HepG2 (cell line): ENCODE results near the gene DLX5. TPM values are rescaled to one million over a fixed set of nuclear protein-coding genes. Genes with fewer than 3 reads are reported as not detected.

Experiments used
- ATAC-seq: fragments of 200-7000 bp; cut with Tn5 transposase; 3 replicates; pipeline ENCODE4 v1.9.1; 2020; ENCODE audit warnings: mild to moderate bottlenecking, moderate library complexity
- BruUV-seq: library from RNA; stranded (reverse); fragments of 400-500 nt; replicated peaks from 2 replicates; lab custom pipeline; 2021; lab: Mats Ljungman, UMichigan
- CTCF ChIA-PET: fragments of 300-600 bp; formaldehyde crosslinking; extraction: SDS; loops from one replicate; lab custom pipeline; 2021; ENCODE audit warnings: low total read pairs, inconsistent platforms, low intra/inter-chr PET ratio; lab: Yijun Ruan, JAX
- POLR2A ChIA-PET: fragments of 350-600 bp; sonication (Branson Sonifier 250); formaldehyde crosslinking; loops from one replicate; lab custom pipeline; 2020; ENCODE audit warnings: antibody characterized with exemption, inconsistent platforms; lab: Yijun Ruan, JAX
- DNase-seq: peaks from one replicate; pipeline ENCODE4 v3.0.0-alpha.2; 2015; ENCODE audit warnings: low spot score
- FAIRE-seq: peaks from 3 replicates; lab custom pipeline; 2011; peaks lifted over from hg19 to GRCh38; lab: Jason Lieb, UNC
- H2AFZ ChIP-seq: one replicate; pipeline ENCODE4 v1.6.1; 2011; ENCODE audit warnings: low read length, inconsistent platforms
- H3K27ac ChIP-seq: fragments of 300-600 bp; 3 replicates; pipeline ENCODE4 v1.8.0; 2011; ENCODE audit warnings: mixed run types, mild to moderate bottlenecking, mixed read lengths, low read length, inconsistent platforms; ENCODE audit not compliant: insufficient read depth; ENCODE audit errors: extremely low read length
- H3K27me3 ChIP-seq, 2 experiments: fragments of 200-600 bp in 1 of 2; 2 replicates in 1 of 2; 3 replicates in 1 of 2; pipeline versions ENCODE4 v1.6.0 to v1.8.0; 2011; ENCODE audit warnings: low read length in 2 of 2, mild to moderate bottlenecking in 2 of 2, moderate library complexity in 2 of 2, inconsistent platforms in 1 of 2; ENCODE audit not compliant: insufficient read depth in 2 of 2, control insufficient read depth in 1 of 2
- H3K36me3 ChIP-seq, 2 experiments: fragments of 200-600 bp in 1 of 2; replicated peaks in 1 of 2; 2 replicates in 1 of 2; 3 replicates in 1 of 2; pipeline versions ENCODE4 v1.5.1 to v1.8.0; 2011; ENCODE audit warnings: low read length in 2 of 2, inconsistent platforms in 1 of 2; ENCODE audit not compliant: insufficient read depth in 2 of 2, control insufficient read depth in 1 of 2
- H3K4me1 ChIP-seq: 2 replicates; pipeline ENCODE4 v1.5.1; 2012; ENCODE audit warnings: low read length, inconsistent platforms; ENCODE audit not compliant: insufficient read depth
- H3K4me2 ChIP-seq: 2 replicates; pipeline ENCODE4 v1.6.0; 2011; ENCODE audit warnings: low read depth, low read length, inconsistent platforms
- H3K4me3 ChIP-seq, 3 experiments: fragments of 200-600 bp in 1 of 3; sonication (generic), shearing (Covaris generic) in 1 of 3; replicated peaks in 1 of 3; 2 replicates each; pipeline ENCODE4 v1.5.1; 2011 to 2016; ENCODE audit warnings: low read length in 3 of 3, inconsistent platforms in 2 of 3, low read depth in 2 of 3, mild to moderate bottlenecking in 2 of 3, control low read depth in 1 of 3, mixed read lengths in 1 of 3; ENCODE audit not compliant: insufficient read depth in 1 of 3
- H3K79me2 ChIP-seq: one replicate; pipeline ENCODE4 v1.6.1; 2011; ENCODE audit warnings: low read length, inconsistent platforms; ENCODE audit not compliant: insufficient read depth
- H3K9ac ChIP-seq: 2 replicates; pipeline ENCODE4 v1.6.0; 2011; ENCODE audit warnings: mild to moderate bottlenecking, low read depth, low read length, inconsistent platforms; ENCODE audit not compliant: insufficient read depth
- H3K9me3 ChIP-seq: 2 replicates; pipeline ENCODE4 v1.5.1; 2012; ENCODE audit warnings: mild to moderate bottlenecking, low read length
- H4K20me1 ChIP-seq: 2 replicates; pipeline ENCODE4 v1.6.0; 2011; ENCODE audit warnings: inconsistent platforms, mild to moderate bottlenecking, low read length, moderate library complexity; ENCODE audit not compliant: insufficient read depth
- ARHGAP35 ChIP-seq: sonication (generic); formaldehyde crosslinking; IDR thresholded peaks from 2 replicates; pipeline ENCODE4 v1.9.0; 2022; ENCODE audit warnings: mild to moderate bottlenecking, inconsistent platforms, moderate library complexity, missing genetic modification reagents, borderline replicate concordance
- MAF1 ChIP-seq: sonication (generic); formaldehyde crosslinking; IDR thresholded peaks from 2 replicates; pipeline ENCODE4 v1.5.0; 2020; ENCODE audit warnings: missing genetic modification reagents, borderline replicate concordance
- ZBTB34 ChIP-seq: sonication (generic); formaldehyde crosslinking; IDR thresholded peaks from 2 replicates; pipeline ENCODE4 v1.8.0; 2022; ENCODE audit warnings: mild to moderate bottlenecking, missing genetic modification reagents
- ZNF12 ChIP-seq: sonication (generic); formaldehyde crosslinking; IDR thresholded peaks from 2 replicates; pipeline ENCODE4 v1.5.0; 2020; ENCODE audit warnings: missing genetic modification reagents
- ZNF543 ChIP-seq: sonication (generic); formaldehyde crosslinking; IDR thresholded peaks from 2 replicates; pipeline ENCODE4 v1.4.0; 2020; ENCODE audit warnings: mild to moderate bottlenecking, missing genetic modification reagents
- ZNF569 ChIP-seq: sonication (generic); formaldehyde crosslinking; IDR thresholded peaks from 2 replicates; pipeline ENCODE4 v1.5.0; 2020; ENCODE audit warnings: mild to moderate bottlenecking, missing genetic modification reagents, moderate library complexity, borderline replicate concordance
- ZNF709 ChIP-seq: sonication (generic); formaldehyde crosslinking; IDR thresholded peaks from 2 replicates; pipeline ENCODE4 v1.5.0; 2020; ENCODE audit warnings: mild to moderate bottlenecking, missing genetic modification reagents
- ZNF737 ChIP-seq: sonication (generic); formaldehyde crosslinking; IDR thresholded peaks from 2 replicates; pipeline ENCODE4 v1.5.0; 2020; ENCODE audit warnings: missing genetic modification reagents, mild to moderate bottlenecking, borderline replicate concordance
- ZNF891 ChIP-seq: sonication (generic); formaldehyde crosslinking; IDR thresholded peaks from 2 replicates; pipeline ENCODE4 v1.5.0; 2020; ENCODE audit warnings: mild to moderate bottlenecking, missing genetic modification reagents
- WGBS: methylation state at CpG from one replicate; pipeline ENCODE4 v1.1.6; 2017; ENCODE audit warnings: low lambda C conversion rate; 5-methylcytosine and 5-hydroxymethylcytosine counted together
- in situ Hi-C: cut with HindIII; loops from 2 replicates; pipeline ENCODE4 v1.10.0; 2017; ENCODE audit warnings: low pct_unique_long_range_greater_than_20kb; ENCODE audit not compliant: extremely low pct_ligation_motif_present
- intact Hi-C: fragments of 100-400 bp; cut with micrococcal nuclease; formaldehyde crosslinking; loops from one replicate; pipeline ENCODE4 v1.10.0; 2022; ENCODE audit not compliant: unreplicated experiment
- polyA plus RNA-seq, 8 experiments: library from polyadenylated mRNA; depleted of rRNA in 3 of 8; stranded (reverse) in 7 of 8; unstranded in 1 of 8; fragments of >200 nt; fragmentation: Illumina TruSeq in 4 of 8; extraction: Trizol in 4 of 8; gene quantifications; 2 replicates each; pipeline versions ENCODE4 v1.2.1 to v1.2.3, GENCODE V29; 2011 to 2016; ENCODE audit warnings: low read depth in 4 of 8, missing spikeins in 1 of 8, mixed read lengths in 1 of 8; ENCODE audit not compliant: insufficient read depth in 1 of 8
- total RNA-seq, 5 experiments: library from RNA; depleted of rRNA; stranded (reverse); fragments of >200 nt; fragmentation: Illumina TruSeq; extraction: Trizol; gene quantifications; 2 replicates each; pipeline ENCODE4 v1.2.3, GENCODE V29; 2016; ENCODE audit warnings: low read depth in 1 of 5

The DLX5 gene
- total and polyA plus RNA-seq, 2 of the 13 experiments (the other 11 are each of a cell fraction or from before 2014, with no cell fraction given): not detected

GRCh38 chr7:97014145-97014750, 10.4 kb downstream of the DLX5 start:
- Histone ChIP-seq H3K27me3 (no peaks in the 10 kb centered on the region), H3K4me2 (no peak overlapping the region), H3K36me3 (peaks cover 4 to 8% of the 10 kb centered on the region in 2 experiments; a peak in 4 of 5 replicates), H3K9ac (no peak overlapping the region), H4K20me1 (no peaks in the 10 kb centered on the region), H3K9me3 (no peaks in the 10 kb centered on the region), H2AFZ (no peak overlapping the region), H3K4me1 (peaks cover 26% of the 10 kb centered on the region), H3K27ac (no peak overlapping the region), H3K79me2 (no peaks in the 10 kb centered on the region), H3K4me3 (no peak overlapping the region)
- ATAC-seq (no peak), FAIRE-seq (no peak), DNase-seq (no peak)
- WGBS: 94% methylated on average over 5 of the region's 5 CpGs
- POLR2A ChIA-PET: interaction anchor here (0.7 to 6.6 kb wide), 2 partner anchors 8 to 702 kb away, joined by 3 to 163 read pairs; partner anchors contain the start of gene DLX6
- TF ChIP-seq ZNF737 (CRISPR knock-in tag): no peak
- no peak for TF ChIP-seq MAF1
- TF ChIP-seq ZNF709 (CRISPR knock-in tag): no peak
- no peak for TF ChIP-seq ZNF891 (CRISPR knock-in tag)
- TF ChIP-seq ZNF12 (CRISPR knock-in tag): no peak
- no peak for TF ChIP-seq ZBTB34 (CRISPR knock-in tag)
- no peak for TF ChIP-seq ZNF543 (CRISPR knock-in tag)
- TF ChIP-seq ZNF569 (CRISPR knock-in tag): no peak
- no peak for TF ChIP-seq ARHGAP35
- intact Hi-C loops: no loop called here
- CTCF ChIA-PET: no interaction called here
- no TSS peak for BruUV-seq
- in situ Hi-C loops: loop anchor here (25.0 kb wide), 1 partner anchor 702 kb away; the partner anchor contains the start of gene SLC25A13
